A549 (cell line): ENCODE measurements around the gene CA9. TPM values are rescaled to one million over a fixed set of nuclear protein-coding genes. Genes with fewer than 3 reads are reported as not detected.
A peak's percentile ranks its signal among the peaks of the same experiment; 100 is the strongest.

Experiments used
- ATAC-seq, 2 experiments: fragments of 200-7000 bp in 1 of 2; fragments of >200 bp in 1 of 2; cut with Nextera tagmentation in 1 of 2; cut with Tn5 transposase in 1 of 2; 3 replicates each; pipeline versions ENCODE4 v1.8.0 to v1.9.1; 2018 to 2020; ENCODE audit warnings: mild to moderate bottlenecking in 1 of 2, moderate library complexity in 1 of 2
- CTCF ChIA-PET: fragments of 300-600 bp; sonication (Branson Sonifier 250); formaldehyde crosslinking; extraction: SDS; loops from one replicate; lab custom pipeline; 2021; ENCODE audit warnings: antibody characterized with exemption, inconsistent platforms; lab: Yijun Ruan, JAX
- POLR2A ChIA-PET: fragments of 350-600 bp; formaldehyde crosslinking; extraction: SDS; loops from one replicate; lab custom pipeline; 2021; ENCODE audit warnings: antibody characterized with exemption, inconsistent platforms; lab: Yijun Ruan, JAX
- DNase-seq, 2 experiments: peaks; one replicate each; pipeline versions ENCODE4 v3.0.0 to v3.0.0-alpha.2; 2011 to 2016; ENCODE audit warnings: low read depth in 1 of 2, low spot score in 1 of 2
- FAIRE-seq: peaks from 2 replicates; lab custom pipeline; 2011; peaks lifted over from hg19 to GRCh38; lab: Jason Lieb, UNC
- H3K27ac ChIP-seq, 2 experiments: fragments of >200 bp; sonication (Bioruptor Twin); formaldehyde crosslinking; 3 replicates each; pipeline ENCODE4 v1.5.1; 2016 to 2017
- H3K4me1 ChIP-seq: fragments of >200 bp; sonication (Bioruptor Twin); formaldehyde crosslinking; 3 replicates; pipeline ENCODE4 v1.6.1; 2016
- H3K4me2 ChIP-seq: fragments of >200 bp; sonication (Bioruptor Twin); formaldehyde crosslinking; 3 replicates; pipeline ENCODE4 v1.6.1; 2016
- H3K4me3 ChIP-seq: fragments of >200 bp; sonication (Bioruptor Twin); formaldehyde crosslinking; 3 replicates; pipeline ENCODE4 v1.5.1; 2016
- H3K9me3 ChIP-seq: fragments of >200 bp; sonication (Bioruptor Twin); formaldehyde crosslinking; 3 replicates; pipeline ENCODE4 v1.6.1; 2016
- BHLHE40 ChIP-seq: IDR thresholded peaks from 2 replicates; pipeline ENCODE4 v1.6.1; 2012; ENCODE audit warnings: low read depth, low read length, inconsistent platforms
- CBX2 ChIP-seq: fragments of 200-600 bp; sonication (generic); IDR thresholded peaks from 2 replicates; pipeline ENCODE4 v1.6.1; 2016; ENCODE audit warnings: low read depth, mild to moderate bottlenecking, borderline replicate concordance
- CBX8 ChIP-seq: fragments of 200-600 bp; sonication (generic); IDR thresholded peaks from 2 replicates; pipeline ENCODE4 v1.6.1; 2016
- CEBPB ChIP-seq, 2 experiments: fragments of >200 bp in 1 of 2; sonication (Bioruptor Twin) in 1 of 2; formaldehyde crosslinking in 1 of 2; IDR thresholded peaks; 2 replicates each; pipeline ENCODE4 v1.6.1; 2012 to 2016
- CHD2 ChIP-seq: fragments of 150-350 bp; IDR thresholded peaks from 2 replicates; pipeline ENCODE4 v1.6.1; 2014; ENCODE audit warnings: low read length; ENCODE audit not compliant: partially characterized antibody
- CHD4 ChIP-seq: fragments of 200-600 bp; sonication (generic); IDR thresholded peaks from 2 replicates; pipeline ENCODE4 v1.6.1; 2016; ENCODE audit warnings: antibody characterized with exemption, mild to moderate bottlenecking, borderline replicate concordance
- EHF ChIP-seq: fragments of 250-450 bp; sonication (Bioruptor Pico); IDR thresholded peaks from 2 replicates; pipeline ENCODE4 v1.5.0; 2020; ENCODE audit warnings: mild to moderate bottlenecking
- EHMT2 ChIP-seq: fragments of 200-600 bp; sonication (generic); IDR thresholded peaks from 2 replicates; pipeline ENCODE4 v1.6.1; 2016; ENCODE audit warnings: antibody characterized with exemption, low read depth, mild to moderate bottlenecking, moderate library complexity
- EP300 ChIP-seq, 2 experiments: fragments of >200 bp; sonication (Bioruptor Twin); formaldehyde crosslinking; IDR thresholded peaks; 2 replicates in 1 of 2; 3 replicates in 1 of 2; pipeline ENCODE4 v1.6.1; 2016 to 2017
- FOSB ChIP-seq: fragments of 250-450 bp; sonication (Bioruptor Pico); IDR thresholded peaks from 2 replicates; pipeline ENCODE4 v1.5.0; 2020; ENCODE audit warnings: mild to moderate bottlenecking, moderate library complexity
- FOSL2 ChIP-seq, 2 experiments: fragments of 450-650 bp in 1 of 2; fragments of >200 bp in 1 of 2; sonication (Bioruptor Twin) in 1 of 2; formaldehyde crosslinking; IDR thresholded peaks; 2 replicates each; pipeline versions ENCODE4 v1.5.0 to v1.6.1; 2016 to 2020; ENCODE audit warnings: mild to moderate bottlenecking in 1 of 2, moderate library complexity in 1 of 2
- FOXS1 ChIP-seq: fragments of 250-450 bp; sonication (Bioruptor Pico); IDR thresholded peaks from 2 replicates; pipeline ENCODE4 v1.5.0; 2020; ENCODE audit warnings: mild to moderate bottlenecking, moderate library complexity
- GATA3 ChIP-seq: IDR thresholded peaks from 2 replicates; pipeline ENCODE4 v1.6.1; 2012; ENCODE audit warnings: borderline replicate concordance
- HEYL ChIP-seq: fragments of 250-450 bp; sonication (Bioruptor Pico); IDR thresholded peaks from 2 replicates; pipeline ENCODE4 v1.8.0; 2021; ENCODE audit warnings: mild to moderate bottlenecking, moderate library complexity
- HOXA7 ChIP-seq: fragments of 250-450 bp; sonication (Bioruptor Pico); IDR thresholded peaks from 2 replicates; pipeline ENCODE4 v1.5.0; 2020; ENCODE audit warnings: mild to moderate bottlenecking, moderate library complexity
- JUN ChIP-seq, 2 experiments: fragments of >200 bp; sonication (Bioruptor Twin); formaldehyde crosslinking; IDR thresholded peaks; 2 replicates in 1 of 2; 3 replicates in 1 of 2; pipeline ENCODE4 v1.6.1; 2016 to 2017
- JUNB ChIP-seq: fragments of >200 bp; sonication (Bioruptor Twin); formaldehyde crosslinking; IDR thresholded peaks from 2 replicates; pipeline ENCODE4 v1.6.1; 2016
- MAFK ChIP-seq: fragments of 450-650 bp; IDR thresholded peaks from 2 replicates; pipeline ENCODE4 v1.6.1; 2014; ENCODE audit not compliant: partially characterized antibody
- MAZ ChIP-seq: fragments of 150-350 bp; IDR thresholded peaks from 2 replicates; pipeline ENCODE4 v1.6.1; 2014; ENCODE audit warnings: antibody characterized with exemption, low read depth, low read length, borderline replicate concordance
- NPAS2 ChIP-seq: fragments of 250-450 bp; sonication (Bioruptor Pico); IDR thresholded peaks from 2 replicates; pipeline ENCODE4 v1.8.0; 2022; ENCODE audit warnings: mild to moderate bottlenecking, moderate library complexity, borderline replicate concordance
- POLR2A ChIP-seq: IDR thresholded peaks from 2 replicates; pipeline ENCODE4 v1.6.1; 2012; ENCODE audit warnings: mild to moderate bottlenecking, low read length
- POLR2AphosphoS2 ChIP-seq: conservative IDR thresholded peaks from 2 replicates; pipeline ENCODE4 v1.6.1; 2012; ENCODE audit warnings: low read length, improper control_type of control experiment, inconsistent platforms
- RAD21 ChIP-seq, 2 experiments: fragments of >200 bp in 1 of 2; sonication (Bioruptor Twin) in 1 of 2; formaldehyde crosslinking in 1 of 2; IDR thresholded peaks in 1 of 2; conservative IDR thresholded peaks in 1 of 2; 2 replicates in 1 of 2; 3 replicates in 1 of 2; pipeline ENCODE4 v1.6.1; 2012 to 2018; ENCODE audit warnings: inconsistent platforms in 1 of 2
- RCOR1 ChIP-seq: fragments of 150-350 bp; IDR thresholded peaks from 2 replicates; pipeline ENCODE4 v1.6.1; 2014; ENCODE audit warnings: antibody characterized with exemption, low read length, low read depth
- RFX5 ChIP-seq: fragments of 450-650 bp; IDR thresholded peaks from 2 replicates; pipeline ENCODE4 v1.7.1; 2014; ENCODE audit warnings: antibody characterized with exemption, mild to moderate bottlenecking, moderate library complexity
- RNF2 ChIP-seq: fragments of 200-600 bp; sonication (generic); IDR thresholded peaks from 2 replicates; pipeline ENCODE4 v1.6.1; 2016; ENCODE audit warnings: low read depth, mild to moderate bottlenecking, antibody characterized with exemption, moderate library complexity, borderline replicate concordance
- SREBF2 ChIP-seq: fragments of 450-650 bp; IDR thresholded peaks from 2 replicates; pipeline ENCODE4 v1.6.1; 2014; ENCODE audit warnings: mild to moderate bottlenecking, moderate library complexity
- TFCP2L1 ChIP-seq: fragments of 250-450 bp; sonication (Bioruptor Pico); IDR thresholded peaks from 2 replicates; pipeline ENCODE4 v1.5.0; 2021; ENCODE audit warnings: mild to moderate bottlenecking
- ZSCAN20 ChIP-seq: fragments of 250-450 bp; sonication (Bioruptor Pico); IDR thresholded peaks from 2 replicates; pipeline ENCODE4 v1.8.0; 2022; ENCODE audit warnings: mild to moderate bottlenecking, moderate library complexity
- WGBS: methylation state at CpG from one replicate; pipeline ENCODE4 v1.1.6; 2017; ENCODE audit errors: missing lambda C conversion rate; 5-methylcytosine and 5-hydroxymethylcytosine counted together
- polyA plus RNA-seq, 4 experiments: library from polyadenylated mRNA; depleted of rRNA in 3 of 4; stranded (reverse); fragments of >200 nt; fragmentation: RNase III in 1 of 4; extraction: RNeasy Plus Mini Kit Qiagen cat#74134 plus additional on column Dnase treatment in 1 of 4; gene quantifications; 2 replicates in 3 of 4; 3 replicates in 1 of 4; pipeline ENCODE4 v1.2.3, GENCODE V29; 2011 to 2017
- TF ChIP-seq, protein P1 (sequence below): IDR thresholded peaks from 2 replicates; pipeline ENCODE4 v1.6.1; 2012
- TF ChIP-seq, protein P2 (sequence below): fragments of >200 bp; sonication (Bioruptor Twin); formaldehyde crosslinking; IDR thresholded peaks from 3 replicates; pipeline ENCODE4 v1.5.1; 2016
- TF ChIP-seq, protein P3 (sequence below): fragments of 150-350 bp; IDR thresholded peaks from 2 replicates; pipeline ENCODE4 v1.6.1; 2014; ENCODE audit warnings: low read depth, mild to moderate bottlenecking, low read length
- TF ChIP-seq, protein P4 (sequence below): IDR thresholded peaks from 2 replicates; pipeline ENCODE4 v1.6.1; 2012
- TF ChIP-seq, protein P5 (sequence below): fragments of >200 bp; sonication (Bioruptor Twin); formaldehyde crosslinking; IDR thresholded peaks from 3 replicates; pipeline ENCODE4 v1.6.1; 2016
- TF ChIP-seq, protein P6 (sequence below): fragments of >200 bp; sonication (Bioruptor Twin); formaldehyde crosslinking; IDR thresholded peaks from 2 replicates; pipeline ENCODE4 v1.6.1; 2016

Gene CA9
- polyA plus RNA-seq, 2 of the 4 experiments (the other 2 are of a cell fraction) = 4.5 to 16.3 TPM

DNA sequence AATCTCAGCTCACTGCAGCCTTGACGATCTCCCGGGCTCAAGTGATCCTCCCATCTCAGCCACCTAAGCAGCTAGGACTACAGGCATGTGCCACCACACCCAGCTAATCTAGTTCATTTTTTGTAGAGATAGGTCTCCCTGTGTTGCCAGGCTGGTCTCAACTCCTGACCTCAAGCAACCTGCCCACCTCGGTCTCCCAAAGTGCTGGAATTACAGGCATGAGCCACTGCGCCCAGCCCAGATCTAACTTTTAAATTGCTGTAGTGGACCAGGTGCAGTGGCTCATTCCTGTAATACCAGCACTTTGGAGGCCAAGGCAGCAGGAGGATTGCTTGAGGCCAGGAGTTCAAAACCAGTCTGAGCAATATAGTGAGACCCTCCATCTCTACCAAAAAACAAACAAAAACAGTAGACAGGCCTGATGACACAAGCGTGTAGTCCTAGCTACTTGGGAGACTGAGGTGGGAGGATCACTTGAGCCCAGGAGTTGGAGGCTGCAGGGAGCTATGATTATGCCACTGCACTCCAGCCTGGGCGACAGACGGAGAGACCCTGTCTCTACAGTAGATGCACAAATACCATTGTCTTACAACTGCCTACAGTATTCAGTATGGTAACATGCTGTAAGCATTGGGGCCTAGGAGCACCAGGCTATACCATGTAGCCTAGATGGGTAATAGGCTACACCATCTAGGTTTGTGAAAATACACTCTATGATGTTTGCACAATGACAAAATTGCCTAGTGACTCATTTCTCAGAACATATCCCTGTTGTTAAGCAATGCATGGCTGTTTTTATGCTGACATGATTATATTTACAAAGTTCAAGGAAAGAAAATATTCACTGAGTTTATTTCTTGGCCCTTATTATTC, 21.5 kb upstream of the CA9 start:
- ChIA-PET CTCF (interaction anchor here (0.9 to 1.0 kb wide), 2 partner anchors 43 to 87 kb away, joined by 4 to 6 read pairs; no protein-coding TSS in a partner anchor), POLR2A (interaction anchor here (0.6 kb wide), 2 partner anchors 32 to 48 kb away, joined by 3 read pairs; no protein-coding TSS in a partner anchor)
- 63% methylated on average over 7 of the region's 7 CpGs for WGBS
- Histone ChIP-seq H3K4me1 (peaks cover 28% of the 10 kb centered on the region), H3K4me3 (no peak overlapping the region), H3K27ac (peak overlapping the region; percentile 45 to 65; a peak in 5 of 6 replicates), H3K9me3 (no peaks in the 10 kb centered on the region), H3K4me2 (peak overlapping the region; percentile 73)
- FAIRE-seq = no peak
- ATAC-seq = peak; percentile 53 to 65; a peak in 5 of 6 replicates
- DNase-seq = peak in 1 of 2 experiments; percentile 75
- TF ChIP-seq, protein P1, sequence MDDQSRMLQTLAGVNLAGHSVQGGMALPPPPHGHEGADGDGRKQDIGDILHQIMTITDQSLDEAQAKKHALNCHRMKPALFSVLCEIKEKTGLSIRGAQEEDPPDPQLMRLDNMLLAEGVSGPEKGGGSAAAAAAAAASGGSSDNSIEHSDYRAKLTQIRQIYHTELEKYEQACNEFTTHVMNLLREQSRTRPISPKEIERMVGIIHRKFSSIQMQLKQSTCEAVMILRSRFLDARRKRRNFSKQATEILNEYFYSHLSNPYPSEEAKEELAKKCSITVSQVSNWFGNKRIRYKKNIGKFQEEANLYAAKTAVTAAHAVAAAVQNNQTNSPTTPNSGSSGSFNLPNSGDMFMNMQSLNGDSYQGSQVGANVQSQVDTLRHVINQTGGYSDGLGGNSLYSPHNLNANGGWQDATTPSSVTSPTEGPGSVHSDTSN = no peak
- TF ChIP-seq NPAS2 (CRISPR knock-in tag) (no peak), RAD21 (conservative IDR thresholded peaks at IDR 0.05 in 1 of 2, IDR thresholded peaks at IDR 0.05 in 1 of 2) (no peak), CHD4 (no peak), CHD2 (no peak), CBX2 (no peak), EHF (CRISPR knock-in tag) (no peak), TFCP2L1 (CRISPR knock-in tag) (peak; percentile 50; the same call in 1 of the 2 replicates), HEYL (no peak), BHLHE40 (no peak), MAZ (no peak), FOXS1 (CRISPR knock-in tag) (no peak), CEBPB (IDR thresholded peaks at IDR 0.05) (peak; percentile 94), RCOR1 (no peak), HOXA7 (CRISPR knock-in tag) (no peak), EHMT2 (no peak), FOSL2 (IDR thresholded peaks at IDR 0.05) (peak; percentile 81), FOSL2 (CRISPR knock-in tag; IDR thresholded peaks at IDR 0.05) (peak; percentile 96), CBX8 (no peak), SREBF2 (no peak), GATA3 (no peak), MAFK (peak; percentile 100), EP300 (IDR thresholded peaks at IDR 0.05) (no peak), JUN (IDR thresholded peaks at IDR 0.05) (no peak), JUNB (peak; percentile 62; the same call in 1 of the 2 replicates), RFX5 (no peak), POLR2A (no peak), POLR2AphosphoS2 (no peak), ZSCAN20 (no peak), RNF2 (no peak), FOSB (CRISPR knock-in tag) (no peak)
- TF ChIP-seq, protein P2, sequence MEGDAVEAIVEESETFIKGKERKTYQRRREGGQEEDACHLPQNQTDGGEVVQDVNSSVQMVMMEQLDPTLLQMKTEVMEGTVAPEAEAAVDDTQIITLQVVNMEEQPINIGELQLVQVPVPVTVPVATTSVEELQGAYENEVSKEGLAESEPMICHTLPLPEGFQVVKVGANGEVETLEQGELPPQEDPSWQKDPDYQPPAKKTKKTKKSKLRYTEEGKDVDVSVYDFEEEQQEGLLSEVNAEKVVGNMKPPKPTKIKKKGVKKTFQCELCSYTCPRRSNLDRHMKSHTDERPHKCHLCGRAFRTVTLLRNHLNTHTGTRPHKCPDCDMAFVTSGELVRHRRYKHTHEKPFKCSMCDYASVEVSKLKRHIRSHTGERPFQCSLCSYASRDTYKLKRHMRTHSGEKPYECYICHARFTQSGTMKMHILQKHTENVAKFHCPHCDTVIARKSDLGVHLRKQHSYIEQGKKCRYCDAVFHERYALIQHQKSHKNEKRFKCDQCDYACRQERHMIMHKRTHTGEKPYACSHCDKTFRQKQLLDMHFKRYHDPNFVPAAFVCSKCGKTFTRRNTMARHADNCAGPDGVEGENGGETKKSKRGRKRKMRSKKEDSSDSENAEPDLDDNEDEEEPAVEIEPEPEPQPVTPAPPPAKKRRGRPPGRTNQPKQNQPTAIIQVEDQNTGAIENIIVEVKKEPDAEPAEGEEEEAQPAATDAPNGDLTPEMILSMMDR = no peak
- TF ChIP-seq, protein P3, sequence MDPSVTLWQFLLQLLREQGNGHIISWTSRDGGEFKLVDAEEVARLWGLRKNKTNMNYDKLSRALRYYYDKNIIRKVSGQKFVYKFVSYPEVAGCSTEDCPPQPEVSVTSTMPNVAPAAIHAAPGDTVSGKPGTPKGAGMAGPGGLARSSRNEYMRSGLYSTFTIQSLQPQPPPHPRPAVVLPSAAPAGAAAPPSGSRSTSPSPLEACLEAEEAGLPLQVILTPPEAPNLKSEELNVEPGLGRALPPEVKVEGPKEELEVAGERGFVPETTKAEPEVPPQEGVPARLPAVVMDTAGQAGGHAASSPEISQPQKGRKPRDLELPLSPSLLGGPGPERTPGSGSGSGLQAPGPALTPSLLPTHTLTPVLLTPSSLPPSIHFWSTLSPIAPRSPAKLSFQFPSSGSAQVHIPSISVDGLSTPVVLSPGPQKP = no peak
- TF ChIP-seq, protein P4, sequence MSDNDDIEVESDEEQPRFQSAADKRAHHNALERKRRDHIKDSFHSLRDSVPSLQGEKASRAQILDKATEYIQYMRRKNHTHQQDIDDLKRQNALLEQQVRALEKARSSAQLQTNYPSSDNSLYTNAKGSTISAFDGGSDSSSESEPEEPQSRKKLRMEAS = no peak
- TF ChIP-seq, protein P5, sequence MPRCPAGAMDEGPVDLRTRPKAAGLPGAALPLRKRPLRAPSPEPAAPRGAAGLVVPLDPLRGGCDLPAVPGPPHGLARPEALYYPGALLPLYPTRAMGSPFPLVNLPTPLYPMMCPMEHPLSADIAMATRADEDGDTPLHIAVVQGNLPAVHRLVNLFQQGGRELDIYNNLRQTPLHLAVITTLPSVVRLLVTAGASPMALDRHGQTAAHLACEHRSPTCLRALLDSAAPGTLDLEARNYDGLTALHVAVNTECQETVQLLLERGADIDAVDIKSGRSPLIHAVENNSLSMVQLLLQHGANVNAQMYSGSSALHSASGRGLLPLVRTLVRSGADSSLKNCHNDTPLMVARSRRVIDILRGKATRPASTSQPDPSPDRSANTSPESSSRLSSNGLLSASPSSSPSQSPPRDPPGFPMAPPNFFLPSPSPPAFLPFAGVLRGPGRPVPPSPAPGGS = no peak
- TF ChIP-seq, protein P6, sequence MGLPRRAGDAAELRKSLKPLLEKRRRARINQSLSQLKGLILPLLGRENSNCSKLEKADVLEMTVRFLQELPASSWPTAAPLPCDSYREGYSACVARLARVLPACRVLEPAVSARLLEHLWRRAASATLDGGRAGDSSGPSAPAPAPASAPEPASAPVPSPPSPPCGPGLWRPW = peak; percentile 23; the same call in 1 of the 2 replicates
